ENCODE data around the gene ASB18. TPM values are rescaled to one million over a fixed set of nuclear protein-coding genes. Genes with fewer than 3 reads are reported as not detected.
A peak's percentile ranks its signal among the peaks of the same experiment; 100 is the strongest.

The ASB18 gene
- polyA plus RNA-seq, 1 experiment: not detected

- POLR2A ChIA-PET: no interaction called here
- no peaks in the 10 kb centered on the region for H3K36me3 ChIP-seq (ENCODE audit: control insufficient read depth, insufficient read depth, low read length)
- no peak overlapping the region for H3K4me3 ChIP-seq (ENCODE audit: low read depth, low read length)
- no peaks in the 10 kb centered on the region for H3K27me3 ChIP-seq (ENCODE audit: control insufficient read depth, insufficient read depth, low read length)
- no peak for TF ChIP-seq CTCF (IDR thresholded peaks at IDR 0.05; ENCODE audit: insufficient read depth, low read depth, low read length)
- CTCF ChIA-PET: no interaction called here
- DNase-seq (ENCODE audit: low read depth): no peak
Measured at GRCh38 chr2:236244256-236244655, 19.9 kb downstream of the ASB18 start.

- DNase-seq (ENCODE audit: low read depth): no peak
- Histone ChIP-seq H3K36me3 (ENCODE audit: control insufficient read depth, insufficient read depth, low read length) (no peaks in the 10 kb centered on the region), H3K4me3 (ENCODE audit: low read depth, low read length) (no peak overlapping the region), H3K27me3 (ENCODE audit: control insufficient read depth, insufficient read depth, low read length) (no peaks in the 10 kb centered on the region)
- CTCF ChIA-PET: no interaction called here
- POLR2A ChIA-PET: no interaction called here
- TF ChIP-seq CTCF (IDR thresholded peaks at IDR 0.05; ENCODE audit: insufficient read depth, low read depth, low read length): no peak
Measured at GRCh38 chr2:236242057-236242495, 22.1 kb downstream of the ASB18 start.

- DNase-seq (ENCODE audit: low read depth): peak; percentile 37
- Histone ChIP-seq H3K4me3 (ENCODE audit: low read depth, low read length) (no peak overlapping the region), H3K36me3 (ENCODE audit: control insufficient read depth, insufficient read depth, low read length) (no peaks in the 10 kb centered on the region), H3K27me3 (ENCODE audit: control insufficient read depth, insufficient read depth, low read length) (no peaks in the 10 kb centered on the region)
- POLR2A ChIA-PET: no interaction called here
- no peak for TF ChIP-seq CTCF (IDR thresholded peaks at IDR 0.05; ENCODE audit: insufficient read depth, low read depth, low read length)
- CTCF ChIA-PET: no interaction called here
Measured at GRCh38 chr2:236241181-236242056, 22.8 kb downstream of the ASB18 start.

- DNase-seq (ENCODE audit: low read depth): peak; percentile 41
- TF ChIP-seq CTCF (IDR thresholded peaks at IDR 0.05; ENCODE audit: insufficient read depth, low read depth, low read length): no peak
- CTCF ChIA-PET: no interaction called here
- Histone ChIP-seq H3K4me3 (ENCODE audit: low read depth, low read length) (no peak overlapping the region), H3K36me3 (ENCODE audit: control insufficient read depth, insufficient read depth, low read length) (no peaks in the 10 kb centered on the region), H3K27me3 (ENCODE audit: control insufficient read depth, insufficient read depth, low read length) (no peaks in the 10 kb centered on the region)
- POLR2A ChIA-PET: no interaction called here
Measured at GRCh38 chr2:236240228-236240990, 23.8 kb downstream of the ASB18 start.

All from BJ (cell line).